GM18907 (cell line): ENCODE measurements around the gene G6PC3.

Source experiments
- ATAC-seq: cut with Tn5 transposase; IDR thresholded peaks from one replicate; pipeline ENCODE4 v1.9.1; 2021; ENCODE audit warnings: mild to moderate bottlenecking, moderate library complexity; ENCODE audit not compliant: unreplicated experiment

The G6PC3 gene

DNA sequence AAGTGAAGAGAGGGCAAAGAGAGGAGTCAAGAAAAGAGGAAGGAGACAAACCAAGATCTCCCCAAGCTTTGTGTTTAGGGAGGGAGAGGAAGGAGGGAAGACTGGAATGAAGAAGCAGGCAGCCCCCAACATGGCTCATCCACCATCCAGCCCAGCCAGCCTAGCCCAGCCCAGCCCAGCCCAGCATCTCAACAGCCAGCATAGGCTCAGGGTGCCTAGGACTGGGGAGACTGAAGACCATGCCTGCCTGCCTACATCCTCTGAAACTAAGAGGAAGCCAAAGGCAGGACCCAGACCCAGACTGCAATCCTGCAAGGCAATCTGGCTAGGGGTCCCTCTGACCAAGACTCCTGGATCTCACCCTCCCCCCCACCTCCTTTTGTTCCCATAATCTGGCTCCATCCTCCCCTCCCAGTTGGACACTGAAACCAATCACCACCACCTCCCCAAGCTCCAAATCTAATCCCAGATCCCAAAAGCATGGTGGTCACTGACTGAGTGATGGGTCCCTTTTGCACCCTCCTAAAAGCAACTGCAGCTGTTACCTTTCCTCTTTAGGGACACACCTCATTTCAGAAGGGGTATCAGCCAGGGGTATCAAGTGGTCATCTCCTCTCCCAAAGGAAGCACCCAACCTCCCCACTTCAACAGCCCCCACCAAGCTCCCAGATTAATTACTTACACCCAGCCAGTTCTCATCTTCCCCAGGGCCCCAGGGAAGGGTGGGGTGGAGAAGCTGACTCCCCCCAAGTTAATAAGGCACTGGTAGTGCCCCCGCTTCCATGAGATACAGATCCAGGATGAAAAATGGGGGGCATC is 51.7 kb downstream of the G6PC3 start:
- ATAC-seq: no peak

DNA sequence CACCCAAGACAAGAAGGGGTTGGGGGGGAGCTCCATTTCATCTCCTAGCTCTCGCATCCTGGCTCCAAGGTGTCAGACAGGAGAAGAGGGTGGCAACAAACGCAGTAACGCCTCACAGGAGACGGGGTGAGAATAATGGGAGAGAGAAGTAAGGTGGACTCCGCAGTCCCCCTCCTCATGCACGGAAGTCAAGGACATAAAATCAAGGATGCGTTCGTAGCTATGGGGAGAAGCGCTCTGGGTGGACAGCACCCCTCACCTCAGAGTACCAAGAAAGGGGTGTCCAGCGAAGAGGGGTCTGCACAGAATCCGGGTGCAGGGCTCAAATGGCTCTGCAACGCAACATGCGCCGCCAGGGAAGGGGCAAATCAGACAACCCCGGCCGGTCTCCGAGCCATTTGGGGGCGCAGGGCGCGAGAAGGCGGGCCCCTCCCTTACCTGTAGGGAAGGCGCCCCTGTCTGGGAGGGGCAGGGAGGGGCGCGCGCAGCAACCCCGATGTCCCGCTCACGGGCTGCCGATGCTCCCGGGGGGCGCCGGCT is 52.4 kb downstream of the G6PC3 start:
- ATAC-seq: peak; percentile 22

DNA sequence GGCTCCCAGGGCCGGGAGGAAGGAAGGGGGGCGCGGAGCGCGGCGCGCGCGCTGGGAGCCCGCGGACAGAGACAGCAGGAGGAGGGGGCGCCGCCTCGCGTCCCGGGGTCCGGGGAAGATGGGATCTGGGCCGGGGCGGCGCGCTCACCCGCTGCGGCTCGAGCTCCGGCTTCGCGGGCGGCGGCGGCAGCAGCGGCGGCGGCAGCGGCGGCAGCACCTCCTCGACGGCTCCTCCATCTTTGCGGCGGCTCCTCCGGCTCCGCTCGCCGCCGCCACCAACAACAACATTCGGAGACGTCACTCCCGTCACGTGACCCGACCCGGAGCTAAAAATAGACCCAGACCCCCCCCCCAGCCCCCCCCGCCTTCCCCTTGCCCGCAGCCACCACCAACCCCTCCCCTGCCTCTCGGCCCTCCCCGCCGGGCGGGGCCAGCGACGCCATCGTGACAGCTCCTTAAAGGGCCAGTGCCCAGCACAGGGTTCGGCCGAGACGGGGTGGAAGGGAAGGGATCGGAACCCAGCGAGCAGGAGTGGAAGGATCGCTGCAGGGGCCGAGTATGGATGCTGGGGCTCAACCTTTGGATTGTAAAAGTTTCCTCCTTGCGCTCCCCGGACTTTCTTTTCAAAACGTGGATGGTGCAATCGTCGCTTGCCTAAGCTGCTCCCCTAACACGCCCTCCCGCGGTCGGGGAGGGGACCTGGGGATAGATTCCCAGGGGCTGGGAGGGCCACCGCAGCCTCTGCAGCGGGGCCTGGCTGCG is 53.0 kb downstream of the G6PC3 start, which contains the start of gene HDAC5:
Gene HDAC5, minus strand, starts transcription at position 286 of the 762 bp plus-strand sequence. CDS start 6,126 bp downstream, outside the sequence.
- ATAC-seq: peak; percentile 89

DNA sequence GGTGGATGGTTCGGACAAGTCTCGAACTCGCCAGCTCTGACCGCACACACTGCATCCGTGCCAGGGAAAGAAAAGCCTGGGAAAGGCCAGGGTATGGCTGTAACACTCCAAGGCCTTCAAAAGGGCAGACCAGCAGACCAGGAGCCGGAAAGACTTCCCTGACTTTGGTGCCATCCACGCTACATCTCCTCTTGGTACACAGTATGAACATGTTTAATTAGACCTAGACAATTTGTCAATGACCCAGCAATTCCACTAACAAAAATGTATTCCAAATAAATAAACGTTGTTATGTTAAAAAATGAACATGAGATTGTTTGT is 53.5 kb downstream of the G6PC3 start:
- no peak for ATAC-seq
